T-helper 1 cell treated with Interleukin-12 subunit alpha and Interleukin-12 subunit beta and Interleukin-4 antibody, amounts not matched to agents 30 μg/mL and 1 μg/mL, for 36 hours (primary cell): ENCODE results near the gene FXR1.
"Not testable (repeated sequence)": the region's sequence is repeated elsewhere in the genome, so short reads cannot be mapped to it uniquely, and the experiment has no call there.

ENCODE experiments used
- H3K27ac Mint-ChIP-seq: one replicate; pipeline ENCODE4 v1.8.0; 2021; ENCODE audit warnings: mild to moderate bottlenecking, mixed read lengths
- H3K27me3 Mint-ChIP-seq: one replicate; pipeline ENCODE4 v1.8.0; 2021; ENCODE audit warnings: low read depth, mixed read lengths
- H3K36me3 Mint-ChIP-seq: one replicate; pipeline ENCODE4 v1.8.0; 2021; ENCODE audit warnings: low read depth, mixed read lengths
- H3K4me1 Mint-ChIP-seq: one replicate; pipeline ENCODE4 v1.8.0; 2021; ENCODE audit warnings: low read depth, mixed read lengths
- H3K4me3 Mint-ChIP-seq: one replicate; pipeline ENCODE4 v1.8.0; 2021; ENCODE audit warnings: mild to moderate bottlenecking, moderate library complexity, mixed read lengths
- H3K9me3 Mint-ChIP-seq: one replicate; pipeline ENCODE4 v1.8.0; 2021; ENCODE audit warnings: mixed read lengths

Gene FXR1

DNA sequence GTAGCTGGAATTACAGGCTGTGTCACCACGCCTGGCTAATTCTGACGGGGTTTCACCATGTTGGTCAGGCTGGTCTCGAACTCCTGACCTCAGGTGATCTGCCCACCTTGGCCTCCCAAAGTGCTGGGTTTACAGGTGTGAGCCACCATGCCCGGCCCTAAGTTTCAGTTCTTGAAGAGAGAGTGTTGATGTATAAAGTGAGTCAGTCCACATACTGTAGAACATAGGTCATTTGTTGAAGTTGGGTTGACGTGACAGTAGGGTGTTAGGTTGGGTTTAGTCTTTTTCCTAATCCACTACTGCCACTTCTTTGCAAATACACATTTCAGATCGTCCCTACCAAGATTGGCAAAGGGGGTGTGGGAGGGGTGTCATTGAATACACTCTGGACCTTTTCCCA, 61.8 kb downstream of the FXR1 start:
- Mint-ChIP-seq H3K36me3 (peaks cover 28% of the 10 kb centered on the region), H3K27ac (no peak overlapping the region)

GRCh38 chr3:180977498-180977897, 65.0 kb downstream of the FXR1 start:
- no peak overlapping the region for H3K27ac Mint-ChIP-seq
- H3K36me3 Mint-ChIP-seq, result peaks cover 21% of the 10 kb centered on the region
- H3K27me3 Mint-ChIP-seq, result no peaks in the 10 kb centered on the region
- H3K4me3 Mint-ChIP-seq, result no peak overlapping the region
- H3K4me1 Mint-ChIP-seq, result peaks cover 6% of the 10 kb centered on the region
- no peaks in the 10 kb centered on the region for H3K9me3 Mint-ChIP-seq

More for the DNA sequence above, 61.8 kb downstream of the FXR1 start:
- Mint-ChIP-seq H3K4me1 (peaks cover 11% of the 10 kb centered on the region), H3K27me3 (no peaks in the 10 kb centered on the region), H3K9me3 (no peaks in the 10 kb centered on the region), H3K4me3 (no peak overlapping the region)

GRCh38 chr3:180979961-180980360, 67.5 kb downstream of the FXR1 start:
- Mint-ChIP-seq H3K36me3 (peaks cover 18% of the 10 kb centered on the region), H3K27me3 (no peaks in the 10 kb centered on the region), H3K4me3 (no peak overlapping the region), H3K9me3 (no peaks in the 10 kb centered on the region), H3K27ac (no peak overlapping the region), H3K4me1 (no peaks in the 10 kb centered on the region)

DNA sequence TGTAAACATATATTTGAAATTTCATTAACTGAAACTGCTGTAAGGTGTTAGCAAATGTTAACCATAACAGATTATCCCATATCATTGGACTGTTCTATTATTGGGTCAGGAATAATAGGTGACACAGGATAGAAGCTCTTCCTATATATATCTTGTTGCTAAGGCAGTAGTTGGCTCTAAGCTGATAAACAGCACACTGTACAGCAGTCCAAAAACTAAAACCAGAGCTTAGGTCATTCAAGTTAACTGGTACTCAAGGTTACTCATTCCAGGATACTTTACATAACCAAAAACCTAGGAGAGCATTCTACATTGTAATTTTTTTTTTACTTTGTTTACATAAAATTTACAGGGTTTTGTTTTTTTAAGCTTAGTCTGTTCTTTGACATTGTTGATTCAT, 68.1 kb downstream of the FXR1 start:
- no peak overlapping the region for H3K27ac Mint-ChIP-seq
- H3K9me3 Mint-ChIP-seq, result no peaks in the 10 kb centered on the region
- peaks cover 23% of the 10 kb centered on the region for H3K36me3 Mint-ChIP-seq
- H3K27me3 Mint-ChIP-seq, result no peaks in the 10 kb centered on the region
- H3K4me3 Mint-ChIP-seq, result no peak overlapping the region
- H3K4me1 Mint-ChIP-seq, result no peaks in the 10 kb centered on the region

- no peaks in the 10 kb centered on the region for H3K4me1 Mint-ChIP-seq
- H3K4me3 Mint-ChIP-seq, result no peak overlapping the region
- H3K27ac Mint-ChIP-seq, result no peak overlapping the region
- H3K27me3 Mint-ChIP-seq, result no peaks in the 10 kb centered on the region
- peaks cover 23% of the 10 kb centered on the region for H3K36me3 Mint-ChIP-seq
- H3K9me3 Mint-ChIP-seq, result no peaks in the 10 kb centered on the region
Observed at GRCh38 chr3:180981912-180982311, 69.4 kb downstream of the FXR1 start.

DNA sequence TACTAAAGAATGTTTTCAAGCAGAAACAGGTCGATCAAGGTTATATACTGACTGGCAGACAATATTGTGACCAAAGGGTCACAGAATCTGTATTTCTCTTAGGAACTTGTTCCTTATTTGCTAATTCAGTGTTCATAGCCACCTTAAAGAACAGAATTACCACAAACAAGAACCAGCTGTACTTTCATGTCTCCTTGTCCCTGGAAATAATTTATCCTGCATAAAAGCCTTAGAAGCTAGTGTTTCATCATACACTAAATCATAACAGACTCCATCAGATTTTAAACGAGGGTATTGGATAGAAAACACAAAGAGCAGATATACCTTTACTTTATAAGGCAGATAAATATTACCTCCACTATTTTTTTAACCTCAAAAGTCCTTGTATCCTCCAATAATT, 70.7 kb downstream of the FXR1 start:
- Mint-ChIP-seq H3K36me3 (peaks cover 27% of the 10 kb centered on the region), H3K27ac (no peak overlapping the region), H3K4me3 (no peak overlapping the region), H3K27me3 (no peaks in the 10 kb centered on the region), H3K4me1 (peaks cover 9% of the 10 kb centered on the region), H3K9me3 (no peaks in the 10 kb centered on the region)

GRCh38 chr3:180986366-180986765, 73.9 kb downstream of the FXR1 start:
- H3K36me3 Mint-ChIP-seq, result peaks cover 24% of the 10 kb centered on the region
- not testable (repeated sequence) for H3K27me3 Mint-ChIP-seq, H3K27ac Mint-ChIP-seq, H3K4me3 Mint-ChIP-seq, H3K9me3 Mint-ChIP-seq
- peaks cover 15% of the 10 kb centered on the region for H3K4me1 Mint-ChIP-seq

- H3K27ac Mint-ChIP-seq, result no peak overlapping the region
- H3K36me3 Mint-ChIP-seq, result peaks cover 20% of the 10 kb centered on the region
- H3K9me3 Mint-ChIP-seq, result no peaks in the 10 kb centered on the region
- H3K27me3 Mint-ChIP-seq, result peaks cover 4% of the 10 kb centered on the region
- H3K4me3 Mint-ChIP-seq, result peak overlapping the region; percentile 42
- H3K4me1 Mint-ChIP-seq, result peaks cover 16% of the 10 kb centered on the region
Observed at GRCh38 chr3:180987344-180987743, 74.9 kb downstream of the FXR1 start.

- H3K9me3 Mint-ChIP-seq, result no peaks in the 10 kb centered on the region
Observed at GRCh38 chr3:180989291-180990163, 77.1 kb downstream of the FXR1 start, which contains the start of gene DNAJC19. TSS of gene DNAJC19 (minus strand) at chr3:180989736. CDS start at chr3:180989602, 134 bp downstream.

DNA sequence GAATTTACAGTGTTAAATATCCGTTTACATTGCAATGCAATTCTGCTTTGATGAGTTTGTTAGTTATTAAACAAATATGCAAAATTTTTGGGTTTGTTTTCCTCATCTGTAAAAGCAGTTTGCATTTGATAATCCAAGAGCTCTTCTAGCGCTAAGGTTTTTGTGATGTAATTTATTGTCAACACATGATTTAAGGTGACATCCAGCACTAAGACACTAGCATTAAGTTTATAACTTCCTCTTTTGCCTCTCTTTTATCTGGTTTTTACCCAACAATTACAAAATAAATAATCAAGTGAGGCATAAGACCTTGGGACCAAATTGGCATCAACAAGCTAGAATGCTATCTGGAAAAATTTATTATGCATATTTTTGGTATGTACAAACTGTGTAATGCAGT, 78.0 kb downstream of the FXR1 start:
- Mint-ChIP-seq H3K4me1 (peaks cover 16% of the 10 kb centered on the region), H3K27me3 (peaks cover 21% of the 10 kb centered on the region), H3K9me3 (no peaks in the 10 kb centered on the region), H3K4me3 (peak overlapping the region; percentile 25), H3K27ac (no peak overlapping the region), H3K36me3 (peaks cover 13% of the 10 kb centered on the region)

More at GRCh38 chr3:180989291-180990163, 77.1 kb downstream of the FXR1 start, which contains the start of gene DNAJC19:
- Mint-ChIP-seq H3K27ac (peak within 1 kb of the TSS; percentile 91), H3K4me3 (peak within 1 kb of the TSS; percentile 94), H3K27me3 (peaks cover 11% of the 10 kb centered on the region), H3K4me1 (peaks cover 16% of the 10 kb centered on the region), H3K36me3 (peaks cover 17% of the 10 kb centered on the region)

- Mint-ChIP-seq H3K27ac (no peak overlapping the region), H3K4me3 (no peak overlapping the region), H3K36me3 (no peaks in the 10 kb centered on the region), H3K9me3 (peaks cover 12% of the 10 kb centered on the region), H3K4me1 (no peaks in the 10 kb centered on the region), H3K27me3 (peaks cover 22% of the 10 kb centered on the region)
Observed at GRCh38 chr3:180996415-180996932, 84.0 kb downstream of the FXR1 start.

- not testable (repeated sequence) for H3K27ac Mint-ChIP-seq, H3K4me1 Mint-ChIP-seq, H3K27me3 Mint-ChIP-seq
Observed at GRCh38 chr3:181002331-181002730, 89.9 kb downstream of the FXR1 start.

GRCh38 chr3:181003469-181003868, 91.0 kb downstream of the FXR1 start:
- H3K36me3 Mint-ChIP-seq, H3K4me3 Mint-ChIP-seq: not testable (repeated sequence)

More at GRCh38 chr3:181002331-181002730, 89.9 kb downstream of the FXR1 start:
- not testable (repeated sequence) for H3K36me3 Mint-ChIP-seq, H3K4me3 Mint-ChIP-seq
- H3K9me3 Mint-ChIP-seq, result peaks cover 26% of the 10 kb centered on the region

DNA sequence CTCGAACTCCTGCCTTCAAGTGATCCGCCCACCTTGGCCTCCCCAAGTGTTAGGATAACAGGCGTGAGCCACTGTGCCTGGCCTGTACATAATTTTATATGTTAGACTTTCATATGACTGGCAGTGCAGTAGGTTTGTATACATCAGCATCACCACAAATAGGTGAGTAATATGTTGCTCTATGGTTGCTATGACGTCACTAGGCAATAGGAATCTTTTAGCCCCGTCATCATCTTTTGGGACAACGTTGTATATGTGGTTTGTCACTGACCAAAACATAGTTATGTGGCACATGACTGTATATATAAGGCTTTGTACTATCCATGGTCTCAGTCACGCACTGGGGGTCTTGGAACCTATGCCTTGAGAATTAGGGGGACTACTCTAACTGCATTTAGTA, 94.1 kb downstream of the FXR1 start:
- Mint-ChIP-seq H3K4me1 (peaks cover 4% of the 10 kb centered on the region), H3K27ac (no peak overlapping the region), H3K36me3 (no peaks in the 10 kb centered on the region), H3K27me3 (no peaks in the 10 kb centered on the region), H3K9me3 (peaks cover 13% of the 10 kb centered on the region), H3K4me3 (no peak overlapping the region)

More at GRCh38 chr3:181003469-181003868, 91.0 kb downstream of the FXR1 start:
- H3K9me3 Mint-ChIP-seq, result peaks cover 26% of the 10 kb centered on the region
- not testable (repeated sequence) for H3K27me3 Mint-ChIP-seq, H3K27ac Mint-ChIP-seq, H3K4me1 Mint-ChIP-seq

- Mint-ChIP-seq H3K4me1 (peaks cover 4% of the 10 kb centered on the region), H3K4me3 (no peak overlapping the region), H3K27ac (no peak overlapping the region), H3K27me3 (no peaks in the 10 kb centered on the region), H3K36me3 (no peaks in the 10 kb centered on the region), H3K9me3 (peaks cover 6% of the 10 kb centered on the region)
Observed at GRCh38 chr3:181007262-181007661, 94.8 kb downstream of the FXR1 start.
